GM06990 (cell line): ENCODE measurements around the gene MYO5B.

Source experiments
- DNase-seq: peaks from one replicate; pipeline ENCODE4 v3.0.0-alpha.2; 2011; ENCODE audit not compliant: insufficient read length; ENCODE audit errors: extremely low read depth
- H3K27me3 ChIP-seq: replicated peaks from 2 replicates; pipeline ENCODE4 v1.6.0; 2011; ENCODE audit warnings: low read length; ENCODE audit not compliant: control insufficient read depth, insufficient read depth
- H3K36me3 ChIP-seq: 2 replicates; pipeline ENCODE4 v1.5.1; 2011; ENCODE audit warnings: low read length; ENCODE audit not compliant: control insufficient read depth, insufficient read depth
- H3K4me3 ChIP-seq: replicated peaks from 2 replicates; pipeline ENCODE4 v1.5.1; 2011; ENCODE audit warnings: low read depth, mild to moderate bottlenecking, control low read depth, low read length
- TF ChIP-seq, protein P1 (sequence below): IDR thresholded peaks from 2 replicates; pipeline ENCODE4 v1.5.1; 2011; ENCODE audit warnings: low read length, control low read depth, mild to moderate bottlenecking, inconsistent platforms; ENCODE audit not compliant: insufficient read depth, poor library complexity, severe bottlenecking

Gene MYO5B

DNA sequence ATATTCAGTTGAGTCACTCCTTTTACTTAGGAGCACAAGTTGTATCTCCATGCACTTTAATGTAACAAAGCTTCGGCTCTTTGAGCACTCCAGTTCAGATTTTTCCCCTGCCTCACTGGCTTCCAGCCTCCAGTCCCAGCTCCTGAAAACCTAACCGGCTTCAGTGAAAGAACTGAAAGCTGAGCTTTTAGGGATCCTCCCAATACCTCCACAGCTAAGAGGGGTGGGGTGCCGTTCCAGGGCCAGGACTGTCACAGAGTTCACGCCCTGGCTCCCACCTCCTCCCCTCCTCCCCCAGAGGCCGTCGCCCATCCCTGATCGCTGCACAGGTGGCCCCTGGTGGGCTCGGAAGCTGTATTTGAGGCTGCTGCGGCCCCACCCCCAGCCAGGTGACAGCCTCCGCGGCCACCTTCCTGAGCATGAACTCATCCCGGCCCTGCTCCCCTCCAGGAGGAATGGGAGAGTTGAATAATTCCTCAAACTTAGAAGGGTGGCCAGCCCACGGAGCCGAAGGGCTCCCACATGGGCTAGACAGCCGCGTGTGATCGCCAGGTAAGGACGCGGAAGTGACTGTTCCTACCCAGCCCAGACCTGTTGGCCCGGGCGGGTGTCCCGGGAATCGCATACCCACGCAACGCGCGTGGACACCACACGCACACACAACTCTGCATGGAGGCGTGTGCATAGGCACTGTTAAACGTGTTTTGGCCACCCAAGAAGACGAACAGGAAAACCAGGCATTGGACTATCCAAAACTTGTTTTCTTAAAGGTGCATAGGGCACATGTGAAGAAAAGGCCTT, 1.8 kb downstream of the MYO5B start:
- Histone ChIP-seq H3K36me3 (no peaks in the 10 kb centered on the region), H3K27me3 (peaks cover 4% of the 10 kb centered on the region; the same call in 1 of the 2 replicates), H3K4me3 (no peak overlapping the region)
- DNase-seq: no peak
- TF ChIP-seq, protein P1, sequence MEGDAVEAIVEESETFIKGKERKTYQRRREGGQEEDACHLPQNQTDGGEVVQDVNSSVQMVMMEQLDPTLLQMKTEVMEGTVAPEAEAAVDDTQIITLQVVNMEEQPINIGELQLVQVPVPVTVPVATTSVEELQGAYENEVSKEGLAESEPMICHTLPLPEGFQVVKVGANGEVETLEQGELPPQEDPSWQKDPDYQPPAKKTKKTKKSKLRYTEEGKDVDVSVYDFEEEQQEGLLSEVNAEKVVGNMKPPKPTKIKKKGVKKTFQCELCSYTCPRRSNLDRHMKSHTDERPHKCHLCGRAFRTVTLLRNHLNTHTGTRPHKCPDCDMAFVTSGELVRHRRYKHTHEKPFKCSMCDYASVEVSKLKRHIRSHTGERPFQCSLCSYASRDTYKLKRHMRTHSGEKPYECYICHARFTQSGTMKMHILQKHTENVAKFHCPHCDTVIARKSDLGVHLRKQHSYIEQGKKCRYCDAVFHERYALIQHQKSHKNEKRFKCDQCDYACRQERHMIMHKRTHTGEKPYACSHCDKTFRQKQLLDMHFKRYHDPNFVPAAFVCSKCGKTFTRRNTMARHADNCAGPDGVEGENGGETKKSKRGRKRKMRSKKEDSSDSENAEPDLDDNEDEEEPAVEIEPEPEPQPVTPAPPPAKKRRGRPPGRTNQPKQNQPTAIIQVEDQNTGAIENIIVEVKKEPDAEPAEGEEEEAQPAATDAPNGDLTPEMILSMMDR: no peak

DNA sequence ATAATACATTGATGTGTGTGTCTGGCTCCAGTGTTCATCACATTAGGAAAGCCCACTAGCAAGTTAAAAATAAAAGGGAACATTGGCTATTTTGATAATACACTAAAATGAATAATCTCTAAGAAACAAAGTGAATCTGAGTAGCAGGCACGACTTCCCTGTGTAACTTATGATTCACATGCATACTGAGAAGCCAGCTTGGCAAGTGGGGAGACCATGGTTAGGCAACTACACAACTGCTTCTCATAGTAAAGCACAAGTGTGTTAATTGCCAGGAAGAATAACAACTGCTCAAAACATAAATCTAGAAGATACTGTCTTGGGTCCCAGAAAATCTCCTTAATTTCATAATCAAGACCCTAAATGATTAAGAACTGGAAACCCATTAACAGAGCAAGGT, 4.0 kb downstream of the MYO5B start:
- H3K27me3 ChIP-seq: peaks cover 4% of the 10 kb centered on the region; the same call in 1 of the 2 replicates
- H3K36me3 ChIP-seq: no peaks in the 10 kb centered on the region
- H3K4me3 ChIP-seq: no peak overlapping the region
- TF ChIP-seq, protein P1: no peak
- DNase-seq: no peak

DNA sequence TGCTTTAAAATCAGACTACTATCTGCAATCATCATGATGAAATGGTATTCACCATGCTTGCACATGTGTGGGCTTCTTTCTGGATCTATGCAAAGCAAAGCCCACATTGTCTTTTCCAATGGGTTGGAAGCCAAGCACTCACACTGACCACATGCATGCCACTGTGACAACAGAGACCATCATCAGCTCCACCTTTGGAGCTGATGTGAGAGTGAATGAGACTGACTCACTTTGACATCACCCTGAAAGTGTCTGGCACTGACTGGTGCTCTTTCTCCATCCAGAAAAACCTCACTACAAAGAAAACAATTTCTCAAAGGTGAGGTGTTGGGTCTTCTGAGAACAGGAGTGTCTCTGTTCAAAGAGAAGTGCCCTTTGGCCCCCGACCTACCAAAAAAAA, 4.7 kb downstream of the MYO5B start:
- Histone ChIP-seq H3K27me3 (peaks cover 4% of the 10 kb centered on the region; the same call in 1 of the 2 replicates), H3K36me3 (no peaks in the 10 kb centered on the region), H3K4me3 (no peak overlapping the region)
- no peak for DNase-seq
- TF ChIP-seq, protein P1: no peak

DNA sequence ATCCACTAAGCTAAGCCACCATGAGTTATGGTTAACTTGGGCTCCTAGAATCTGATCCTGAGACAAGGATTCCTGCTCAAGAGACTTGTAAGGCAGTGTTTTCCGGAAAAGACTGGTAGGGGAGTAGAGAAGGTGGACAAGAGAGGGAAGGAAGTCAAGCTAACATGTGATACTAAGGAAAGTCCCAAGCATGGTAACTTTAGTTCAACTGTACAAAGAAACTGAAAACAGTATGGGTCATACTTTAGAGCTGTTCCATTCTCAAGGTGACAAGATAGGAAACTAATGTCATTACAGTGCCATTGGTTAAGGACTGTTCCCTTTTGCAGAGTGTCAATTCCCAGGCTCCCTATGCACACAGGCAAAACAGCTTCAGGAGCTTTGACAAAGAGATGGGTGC, 5.8 kb downstream of the MYO5B start:
- no peaks in the 10 kb centered on the region for H3K36me3 ChIP-seq
- H3K4me3 ChIP-seq: no peak overlapping the region
- peaks cover 4% of the 10 kb centered on the region; the same call in 1 of the 2 replicates for H3K27me3 ChIP-seq
- DNase-seq: no peak
- TF ChIP-seq, protein P1: no peak

DNA sequence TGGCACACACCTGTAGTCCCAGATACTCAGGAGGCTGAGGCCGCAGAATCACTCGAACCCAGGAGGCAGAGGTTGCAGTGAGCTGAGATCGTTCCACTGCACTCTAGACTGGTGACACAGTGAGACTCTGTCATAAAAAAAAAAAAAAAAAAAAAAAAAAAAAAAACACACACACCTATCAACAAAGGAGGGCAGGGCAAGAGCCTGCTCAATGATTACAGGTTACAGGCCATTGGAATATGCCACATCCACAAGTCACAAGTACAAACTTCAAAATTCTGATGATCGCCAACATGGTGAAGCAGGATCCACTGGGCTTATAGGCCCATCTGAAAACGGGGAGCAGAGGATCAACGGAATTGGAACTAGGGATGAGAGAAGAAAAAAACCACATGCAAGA, 6.3 kb downstream of the MYO5B start:
- TF ChIP-seq, protein P1: no peak
- Histone ChIP-seq H3K27me3 (peaks cover 2% of the 10 kb centered on the region; the same call in 1 of the 2 replicates), H3K36me3 (no peaks in the 10 kb centered on the region), H3K4me3 (no peak overlapping the region)
- DNase-seq: no peak
